GOT3 (cell line): Measurements from ENCODE around the gene P2RY12.
"Not testable (repeated sequence)": the region's sequence is repeated elsewhere in the genome, so short reads cannot be mapped to it uniquely, and the experiment has no call there.

Experiments
- DNase-seq: peaks from one replicate; lab custom pipeline; 2025; ENCODE audit warnings: mixed read lengths; lab: John Stamatoyannopoulos, UW

The P2RY12 gene

GRCh38 chr3:151393146-151393830 is 8.7 kb upstream of the P2RY12 start:
- no peak for DNase-seq

DNA sequence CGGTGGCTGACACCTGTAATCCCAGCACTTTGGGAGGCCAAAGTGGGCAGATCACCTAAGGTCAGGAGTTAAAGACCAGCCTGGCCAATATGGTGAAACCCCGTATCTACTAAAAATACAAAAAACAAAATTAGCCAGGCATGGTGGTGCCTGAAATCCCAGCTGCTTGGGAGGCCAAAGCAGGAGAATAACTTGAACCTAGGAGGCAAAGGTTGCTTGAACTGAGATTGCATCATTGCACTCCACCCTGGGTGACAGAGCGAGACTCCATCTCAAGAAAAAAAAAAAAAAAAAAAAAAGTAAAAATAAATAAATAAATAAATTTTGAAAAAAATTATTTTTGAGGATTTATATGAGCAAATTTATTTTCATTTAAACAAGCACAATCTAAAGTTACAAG is 7.6 kb upstream of the P2RY12 start:
- not testable (repeated sequence) for DNase-seq

GRCh38 chr3:151391720-151392119 is 7.2 kb upstream of the P2RY12 start:
- DNase-seq, result no peak

DNA sequence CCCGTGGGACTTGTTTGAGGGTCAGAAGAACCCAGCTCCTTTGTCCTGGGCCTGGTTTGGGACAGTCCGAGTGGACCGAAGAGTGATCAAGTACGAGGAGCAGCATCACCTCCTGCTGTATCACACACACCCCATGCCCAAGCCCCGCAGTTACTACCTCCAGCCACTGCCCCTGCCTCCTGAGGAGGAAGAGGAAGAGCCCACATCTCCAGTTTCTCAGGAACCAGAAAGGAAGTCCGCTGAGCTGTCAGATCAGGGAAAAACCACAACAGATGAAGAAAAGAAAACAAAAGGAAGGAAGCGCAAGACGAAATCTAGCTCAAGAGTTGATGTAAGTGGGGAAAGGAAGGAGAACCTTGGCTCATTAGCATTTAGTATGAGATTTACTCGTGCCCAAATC is 3.3 kb upstream of the P2RY12 start:
- DNase-seq, result no peak

DNA sequence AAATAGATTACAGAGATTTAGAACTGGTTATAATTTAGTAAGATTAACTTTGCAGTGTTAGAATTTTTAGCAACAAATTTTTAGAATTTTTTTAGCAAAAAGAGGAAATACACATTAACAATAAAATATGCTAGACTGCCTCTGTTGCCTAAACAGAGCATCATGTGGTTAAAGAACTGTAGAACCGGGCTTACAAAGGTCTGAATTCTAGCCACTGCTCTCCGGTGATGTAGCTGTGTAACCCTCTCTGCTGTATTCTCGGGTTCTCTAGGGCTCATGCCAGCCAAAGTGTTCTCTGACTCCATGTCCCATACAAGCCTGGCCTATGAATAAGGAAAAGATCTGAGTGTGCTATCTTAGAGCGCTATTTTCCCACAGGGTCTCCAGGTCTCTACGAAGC is 2.9 kb upstream of the P2RY12 start:
- no peak for DNase-seq

GRCh38 chr3:151386056-151386455 is 1.5 kb upstream of the P2RY12 start:
- no peak for DNase-seq

- DNase-seq, result no peak
Measured at GRCh38 chr3:151383956-151384355, 597 bp downstream of the P2RY12 start.

GRCh38 chr3:151383111-151383510 is 1.4 kb downstream of the P2RY12 start:
- DNase-seq, result no peak

GRCh38 chr3:151382671-151383070 is 1.9 kb downstream of the P2RY12 start:
- no peak for DNase-seq

DNA sequence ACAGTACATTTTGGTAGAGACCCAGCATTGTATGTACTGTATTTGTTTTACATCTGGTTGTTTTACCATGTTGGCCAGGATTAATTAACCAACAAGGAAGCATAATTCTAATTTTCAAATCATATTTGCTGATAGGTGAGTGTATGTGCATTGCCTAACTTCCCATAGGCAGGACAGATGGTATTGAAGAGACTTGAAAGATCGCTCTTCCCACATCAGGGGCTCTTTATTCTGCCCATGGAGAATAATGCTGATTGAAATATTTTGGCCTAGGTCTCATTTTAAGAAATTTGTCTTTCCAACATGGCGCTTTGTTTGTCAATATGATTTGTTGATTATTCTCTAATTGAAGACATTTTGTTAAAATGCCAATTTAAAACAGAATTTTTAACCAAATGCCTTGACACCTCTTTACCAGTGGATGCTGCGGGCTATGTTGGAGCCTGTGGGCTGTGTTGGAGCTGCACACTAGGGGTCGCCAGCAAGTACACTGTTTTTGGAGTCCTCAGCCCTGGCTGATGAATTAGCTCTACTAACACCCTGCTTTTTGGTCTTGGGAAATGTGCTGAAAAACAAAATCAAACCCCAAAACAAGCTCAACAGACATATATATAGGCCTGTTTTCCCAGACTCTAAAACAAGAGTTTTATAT is 5.3 kb downstream of the P2RY12 start:
- no peak for DNase-seq

DNA sequence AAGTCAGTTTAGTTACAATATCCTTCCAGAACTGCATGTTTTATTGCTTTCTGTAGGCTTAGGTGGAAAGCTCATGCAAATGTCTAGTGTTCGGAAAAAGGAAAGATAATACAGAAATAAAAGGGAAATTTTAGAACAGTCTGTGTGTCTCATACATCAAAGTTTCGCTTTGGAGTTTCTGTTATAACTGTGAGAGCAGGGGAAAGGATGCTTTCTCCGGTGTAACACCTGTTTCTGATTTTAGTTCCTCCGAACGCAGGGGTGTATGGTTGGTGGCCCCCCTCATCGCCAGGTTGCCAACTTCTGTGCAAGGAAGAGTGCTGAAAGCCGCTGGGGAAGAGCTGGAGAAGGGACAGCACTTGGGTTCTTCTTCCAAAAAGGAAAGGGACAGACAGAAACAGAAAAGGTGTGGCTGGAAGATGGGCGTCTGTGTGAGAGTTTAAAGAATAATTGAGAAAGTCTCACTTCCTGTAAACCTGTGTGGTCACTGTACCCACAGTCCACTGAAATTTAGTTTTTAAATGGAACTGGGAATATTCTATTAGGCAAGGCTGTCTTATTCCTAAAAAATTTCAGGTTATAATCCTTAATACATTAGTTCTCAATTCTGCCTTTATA is 6.7 kb downstream of the P2RY12 start:
- DNase-seq, result no peak

DNA sequence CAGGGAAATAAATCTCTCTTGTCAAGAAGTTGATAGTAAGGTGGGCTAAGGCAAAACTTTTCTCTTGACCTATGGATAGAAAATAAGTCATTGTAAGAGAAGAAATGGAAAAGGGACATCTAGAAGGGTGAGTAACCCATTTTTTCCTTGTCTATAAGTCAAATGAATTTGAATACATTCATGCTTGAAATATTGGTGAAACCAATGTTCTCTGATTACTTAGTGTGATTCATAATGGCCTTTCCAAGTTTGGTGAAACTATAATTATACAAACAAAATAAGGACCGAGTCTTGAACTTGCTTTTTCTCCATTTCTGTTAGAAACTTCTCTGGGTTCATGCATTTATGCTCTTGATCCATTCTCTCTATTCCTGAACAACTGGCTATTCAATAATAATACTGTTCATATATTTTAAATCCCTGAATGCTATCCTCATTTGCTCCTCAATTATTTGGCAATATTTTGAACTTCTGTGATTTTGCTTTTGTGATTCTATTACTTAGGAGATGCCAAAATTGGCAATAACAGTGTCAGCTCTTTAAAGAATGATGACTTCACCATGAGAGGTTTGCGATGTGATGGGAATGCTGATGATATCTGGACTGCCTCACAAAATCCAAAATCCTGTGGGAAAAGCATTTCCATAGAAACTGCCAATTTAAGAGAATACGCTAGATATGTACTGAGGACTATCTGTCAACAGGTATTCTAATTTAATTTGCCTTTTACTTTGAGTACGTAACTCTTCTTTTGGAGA is 12.3 kb downstream of the P2RY12 start:
- no peak for DNase-seq

DNA sequence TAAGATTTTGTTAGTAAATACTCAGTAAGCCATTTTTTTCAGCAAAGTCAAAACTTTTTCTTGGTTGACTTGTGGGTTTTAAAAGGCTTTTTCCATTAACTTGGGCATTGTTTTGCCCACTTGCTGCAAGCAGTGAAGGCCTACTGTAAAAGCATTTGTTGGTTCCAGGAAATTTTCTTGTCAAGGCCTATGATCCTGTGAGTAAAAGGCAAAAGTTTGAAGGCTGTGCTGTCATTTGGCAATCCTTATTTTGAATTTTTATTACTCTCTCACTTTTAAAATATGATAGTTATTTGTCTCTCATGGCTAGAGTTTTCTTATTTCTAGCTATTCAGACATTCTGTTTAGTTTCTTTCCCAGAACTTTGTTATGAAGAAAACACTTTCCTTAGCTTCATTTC is 13.0 kb downstream of the P2RY12 start:
- no peak for DNase-seq

DNA sequence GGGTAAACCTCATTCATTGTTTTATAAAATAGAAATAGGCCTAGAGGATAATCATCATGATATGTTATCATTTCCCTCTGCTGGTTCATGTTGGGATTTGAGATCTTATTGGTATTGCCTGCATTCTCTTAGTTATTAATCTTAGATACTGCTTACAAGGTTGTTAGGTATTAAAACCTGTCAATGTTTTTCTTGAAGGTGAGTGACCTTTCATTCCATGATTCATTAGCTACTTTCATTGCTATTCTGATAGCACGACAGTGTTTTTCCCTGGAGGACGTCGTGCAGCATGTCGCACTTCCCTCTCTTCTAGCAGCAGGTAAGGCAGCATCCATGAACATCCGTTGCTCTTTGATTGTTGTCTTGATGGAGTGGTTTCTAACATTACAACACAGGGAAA is 17.1 kb downstream of the P2RY12 start:
- DNase-seq, result no peak

GRCh38 chr3:151366993-151367392 is 17.6 kb downstream of the P2RY12 start:
- DNase-seq, result no peak

GRCh38 chr3:151362751-151363174 is 21.8 kb downstream of the P2RY12 start:
- DNase-seq, result no peak

- DNase-seq, result no peak
Measured at GRCh38 chr3:151357463-151357850, 27.1 kb downstream of the P2RY12 start.

GRCh38 chr3:151356794-151357462 is 27.6 kb downstream of the P2RY12 start:
- no peak for DNase-seq

GRCh38 chr3:151351648-151352047 is 32.9 kb downstream of the P2RY12 start:
- no peak for DNase-seq

- no peak for DNase-seq
Measured at GRCh38 chr3:151351219-151351618, 33.3 kb downstream of the P2RY12 start.

DNA sequence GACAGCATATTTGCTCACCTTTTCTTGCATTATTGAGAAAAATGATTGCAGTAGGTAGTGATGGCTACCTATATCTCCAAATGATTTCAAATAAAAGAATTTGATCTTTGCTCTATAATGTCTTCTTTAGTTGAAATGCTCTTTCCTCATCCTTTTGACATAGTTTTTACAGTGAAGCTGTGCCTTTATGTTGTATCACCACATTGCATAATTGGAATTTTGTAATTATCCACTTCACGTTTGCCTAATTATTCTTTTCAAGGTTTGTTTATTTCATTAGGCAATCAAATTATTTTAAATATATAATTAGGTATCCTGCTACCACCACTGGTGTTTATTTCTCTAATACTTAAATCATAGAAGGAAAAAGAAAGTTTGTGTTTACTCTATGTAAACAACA is 33.9 kb downstream of the P2RY12 start:
- DNase-seq, result no peak

DNA sequence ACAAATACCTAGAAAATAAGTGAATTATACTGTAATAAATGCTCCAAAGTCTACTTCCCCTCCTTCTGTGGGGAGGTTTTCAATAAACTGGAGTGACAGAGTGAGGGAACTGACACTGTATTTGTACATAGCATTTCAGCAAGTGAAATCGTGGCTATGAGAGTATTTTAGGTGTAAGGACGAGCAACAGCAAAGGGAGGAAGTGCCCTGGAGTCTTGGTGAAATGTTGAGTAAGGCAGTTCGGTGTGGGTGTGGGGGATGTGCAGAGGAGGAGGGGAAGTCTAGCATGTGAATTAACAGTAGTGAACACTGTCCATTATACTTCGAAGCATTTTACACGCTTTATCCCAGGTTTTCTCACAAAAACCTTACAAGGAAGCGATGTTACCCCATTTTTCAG is 37.1 kb downstream of the P2RY12 start:
- no peak for DNase-seq
